ENCODE measurements around the gene POP4.

POP4 gene

DNA sequence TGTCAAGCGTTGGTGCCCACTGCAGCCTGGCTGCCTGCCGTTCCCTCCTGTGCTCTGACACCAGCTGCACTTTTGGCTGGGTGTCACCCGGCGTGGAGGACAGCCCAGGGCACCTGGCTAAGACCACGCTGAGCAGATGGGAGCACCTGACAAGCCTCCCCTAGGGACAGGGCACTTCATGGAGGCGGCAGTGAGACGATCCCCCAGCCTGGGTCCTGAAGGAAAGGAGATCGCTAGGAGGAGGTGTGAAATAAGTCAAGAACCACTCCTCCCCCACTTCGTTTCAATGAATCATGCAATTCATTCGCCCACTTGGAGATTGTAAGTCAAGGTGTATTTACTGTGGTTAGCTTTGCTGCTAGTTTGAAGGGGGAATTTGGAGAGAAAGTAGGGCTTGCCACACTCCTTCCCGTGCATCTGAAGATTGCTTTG is 41.5 kb upstream of the POP4 start:
- H3K4me3 ChIP-seq (ENCODE audit: low read depth, low read length) = no peak overlapping the region
- H3K36me3 ChIP-seq (ENCODE audit: control insufficient read depth in 2 of 2, insufficient read depth in 1 of 2, low read length in 2 of 2) = no peaks in the 10 kb centered on the region
- CTCF ChIA-PET = interaction anchor here (0.6 to 0.7 kb wide), 2 partner anchors 22 to 43 kb away, joined by 3 read pairs; no protein-coding TSS in a partner anchor
- H3K4me1 ChIP-seq (ENCODE audit: control insufficient read depth, insufficient read depth, low read length) = 0 out of 2 replicates have a peak, but pooled peaks cover 6% of the 10 kb centered on the region
- POLR2A ChIA-PET = interaction anchor here (1.8 kb wide), 1 partner anchor 41 kb away, joined by 7 read pairs; the partner anchor contains the start of gene POP4
- TF ChIP-seq EGR2 (tag by site-specific recombination; IDR thresholded peaks at IDR 0.05; ENCODE audit: low read depth) = peak; percentile 91
- no peak for TF ChIP-seq ZFP41 (tag by site-specific recombination; IDR thresholded peaks at IDR 0.05; ENCODE audit: borderline replicate concordance)
- peak; percentile 65 for TF ChIP-seq ZFHX2 (tag by site-specific recombination; conservative IDR thresholded peaks at IDR 0.05)
- H3K27ac ChIP-seq (ENCODE audit: extremely low read depth, low read depth, low read length) = no peak overlapping the region
- H3K9me3 ChIP-seq (ENCODE audit: control insufficient read depth, insufficient read depth, low read depth, low read length) = peaks cover 5% of the 10 kb centered on the region; the same call in 1 of the 2 replicates

DNA sequence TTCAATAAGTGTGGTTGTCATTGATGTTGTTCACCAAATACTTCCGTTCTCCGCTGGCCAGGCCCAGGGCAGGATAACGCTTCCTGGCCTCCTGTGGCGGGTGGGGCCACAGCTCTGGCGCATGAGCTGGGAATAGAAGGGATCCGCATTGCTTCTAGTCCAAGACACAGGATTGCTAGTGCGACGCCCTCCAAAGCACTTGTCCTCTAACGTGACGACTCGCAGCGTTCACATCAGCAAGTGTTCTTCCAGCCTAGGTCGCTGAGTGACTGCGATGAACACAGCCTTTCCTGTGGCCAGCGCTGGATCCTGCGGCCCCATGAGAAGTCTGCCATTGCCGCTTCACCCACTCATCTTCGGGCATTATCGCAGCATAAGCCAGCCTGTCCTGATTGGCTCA is 40.9 kb upstream of the POP4 start:
- Histone ChIP-seq H3K4me1 (ENCODE audit: control insufficient read depth, insufficient read depth, low read length) (0 out of 2 replicates have a peak, but pooled peaks cover 6% of the 10 kb centered on the region), H3K27ac (ENCODE audit: extremely low read depth, low read depth, low read length) (no peak overlapping the region), H3K36me3 (ENCODE audit: control insufficient read depth in 2 of 2, insufficient read depth in 1 of 2, low read length in 2 of 2) (no peaks in the 10 kb centered on the region), H3K9me3 (ENCODE audit: control insufficient read depth, insufficient read depth, low read depth, low read length) (no peaks in the 10 kb centered on the region; the same call in 1 of the 2 replicates), H3K4me3 (ENCODE audit: low read depth, low read length) (no peak overlapping the region)
- ChIA-PET POLR2A (interaction anchor here (1.8 kb wide), 1 partner anchor 41 kb away, joined by 7 read pairs; the partner anchor contains the start of gene POP4), CTCF (interaction anchor here (0.6 to 1.5 kb wide), 3 partner anchors 10 to 48 kb away, joined by 3 to 9 read pairs (median 4); no protein-coding TSS in a partner anchor)
- TF ChIP-seq GLI4 (tag by site-specific recombination; IDR thresholded peaks at IDR 0.05) (no peak), ZNF629 (tag by site-specific recombination; IDR thresholded peaks at IDR 0.05) (no peak), ZSCAN18 (tag by site-specific recombination; IDR thresholded peaks at IDR 0.05) (no peak), PBX3 (CRISPR knock-in tag; IDR thresholded peaks at IDR 0.05) (no peak), REST (tag by site-specific recombination; IDR thresholded peaks at IDR 0.05) (no peak), ZNF707 (tag by site-specific recombination; IDR thresholded peaks at IDR 0.05) (no peak), ZNF610 (tag by site-specific recombination; IDR thresholded peaks at IDR 0.05; ENCODE audit: borderline replicate concordance) (no peak), PRDM10 (tag by site-specific recombination; IDR thresholded peaks at IDR 0.05) (no peak), ZNF777 (tag by site-specific recombination; IDR thresholded peaks at IDR 0.05; ENCODE audit: borderline replicate concordance) (no peak), PRDM6 (tag by site-specific recombination; IDR thresholded peaks at IDR 0.05) (no peak), ZNF558 (tag by site-specific recombination; IDR thresholded peaks at IDR 0.05) (no peak), ZNF223 (tag by site-specific recombination; IDR thresholded peaks at IDR 0.05) (no peak), SP7 (tag by site-specific recombination; IDR thresholded peaks at IDR 0.05) (no peak), CTCF (tag by site-specific recombination; IDR thresholded peaks at IDR 0.05) (no peak), ZNF623 (tag by site-specific recombination; IDR thresholded peaks at IDR 0.05) (no peak), ZNF692 (tag by site-specific recombination; IDR thresholded peaks at IDR 0.05) (no peak)

Measured in HEK293 (cell line).